CD8-positive, alpha-beta memory T cell (primary cell): ENCODE results near the gene PSMD1. TPM values are rescaled to one million over a fixed set of nuclear protein-coding genes. Genes with fewer than 3 reads are reported as not detected.
"Not testable (repeated sequence)": the region's sequence is repeated elsewhere in the genome, so short reads cannot be mapped to it uniquely, and the experiment has no call there.

Experiments
- CTCF ChIA-PET: fragments of 350-600 bp; sonication (Branson Sonifier 250); formaldehyde crosslinking; loops from one replicate; lab custom pipeline; 2021; ENCODE audit warnings: antibody characterized with exemption; lab: Charles Lee
- POLR2A ChIA-PET: fragments of 350-600 bp; sonication (Branson Sonifier 250); formaldehyde crosslinking; loops from one replicate; lab custom pipeline; 2021; ENCODE audit warnings: antibody characterized with exemption; lab: Charles Lee
- DNase-seq, 5 donors: peaks; one replicate each; pipeline versions ENCODE4 v3.0.0 to v3.0.0-alpha.2; 2020 to 2022; ENCODE audit warnings: mixed read lengths in 1 of 5
- H3K27ac ChIP-seq: one replicate; pipeline ENCODE4 v1.7.0; 2013; ENCODE audit warnings: low read depth, mild to moderate bottlenecking, low read length, moderate library complexity
- H3K27me3 ChIP-seq: 2 replicates; pipeline ENCODE4 v1.7.0; 2013; ENCODE audit warnings: low read length, mild to moderate bottlenecking; ENCODE audit not compliant: insufficient read depth, poor library complexity, severe bottlenecking
- H3K36me3 ChIP-seq: 2 replicates; pipeline ENCODE4 v1.7.0; 2013; ENCODE audit warnings: mild to moderate bottlenecking, low read length, moderate library complexity; ENCODE audit not compliant: insufficient read depth
- H3K4me1 ChIP-seq: 2 replicates; pipeline ENCODE4 v1.7.0; 2013; ENCODE audit warnings: mild to moderate bottlenecking, low read length, moderate library complexity; ENCODE audit not compliant: insufficient read depth
- H3K4me3 ChIP-seq: 2 replicates; pipeline ENCODE4 v1.7.0; 2013; ENCODE audit warnings: mild to moderate bottlenecking, low read length
- H3K9me3 ChIP-seq: 2 replicates; pipeline ENCODE4 v1.7.0; 2013; ENCODE audit warnings: mild to moderate bottlenecking, low read length
- H3K27ac Mint-ChIP-seq, 8 donors: one replicate each; pipeline ENCODE4 v1.8.0; 2020 to 2021; ENCODE audit warnings: mixed read lengths in 8 of 8, mild to moderate bottlenecking in 6 of 8, inconsistent platforms in 3 of 8, moderate library complexity in 3 of 8
- H3K27me3 Mint-ChIP-seq, 2 donors: one replicate each; pipeline ENCODE4 v1.8.0; 2020 to 2021; ENCODE audit warnings: mixed read lengths in 2 of 2, mild to moderate bottlenecking in 1 of 2, moderate library complexity in 1 of 2
- H3K36me3 Mint-ChIP-seq, 3 donors: one replicate each; pipeline ENCODE4 v1.8.0; 2020 to 2021; ENCODE audit warnings: mixed read lengths in 3 of 3, inconsistent platforms in 1 of 3, mild to moderate bottlenecking in 1 of 3
- H3K4me1 Mint-ChIP-seq, 3 donors: one replicate each; pipeline ENCODE4 v1.8.0; 2020 to 2021; ENCODE audit warnings: mixed read lengths in 3 of 3, inconsistent platforms in 1 of 3, mild to moderate bottlenecking in 1 of 3
- H3K4me3 Mint-ChIP-seq, 7 donors: one replicate each; pipeline ENCODE4 v1.8.0; 2020 to 2021; ENCODE audit warnings: mixed read lengths in 7 of 7, mild to moderate bottlenecking in 6 of 7, moderate library complexity in 4 of 7, inconsistent platforms in 2 of 7
- H3K9me3 Mint-ChIP-seq, 5 donors: one replicate each; pipeline ENCODE4 v1.8.0; 2020 to 2022; ENCODE audit warnings: mixed read lengths in 5 of 5, mild to moderate bottlenecking in 3 of 5, moderate library complexity in 2 of 5, inconsistent platforms in 1 of 5
- polyA plus RNA-seq: library from polyadenylated mRNA; unstranded; fragments of 300-500 nt; fragmentation: Illumina TruSeq; gene quantifications from one replicate; pipeline ENCODE4 v1.2.3, GENCODE V29; 2021
- total RNA-seq, 2 experiments: library from RNA; stranded (reverse); gene quantifications; one replicate each; pipeline ENCODE4 v1.2.3, GENCODE V29; 2021

Gene PSMD1
- total and polyA plus RNA-seq, 3 experiments from 2014 or later = 60.6 to 176 (median 164) TPM

GRCh38 chr2:231094736-231095346 is 38.2 kb downstream of the PSMD1 start:
- peaks cover 8% of the 10 kb centered on the region for H3K9me3 ChIP-seq

GRCh38 chr2:231099918-231100317 is 43.3 kb downstream of the PSMD1 start:
- Histone ChIP-seq H3K9me3 (peaks cover 8% of the 10 kb centered on the region), H3K4me3 (no peak overlapping the region), H3K27ac (no peak overlapping the region), H3K4me1 (no peaks in the 10 kb centered on the region), H3K27me3 (no peaks in the 10 kb centered on the region), H3K36me3 (no peaks in the 10 kb centered on the region)
- Mint-ChIP-seq H3K4me1 (peaks cover 2 to 5% (median 4%) of the 10 kb centered on the region in 3 donors), H3K27ac (peak overlapping the region in 1 of 8 donors; percentile 60), H3K27me3 (no peaks in the 10 kb centered on the region), H3K9me3 (peaks cover 6 to 20% (median 10%) of the 10 kb centered on the region in 5 donors), H3K4me3 (no peak overlapping the region), H3K36me3 (peaks cover 24 to 66% (median 57%) of the 10 kb centered on the region in 3 donors)
- DNase-seq = no peak
- CTCF ChIA-PET = interaction anchor here (1.4 kb wide), 1 partner anchor 69 kb away, joined by 3 read pairs; no protein-coding TSS in a partner anchor
- POLR2A ChIA-PET = no interaction called here

More at GRCh38 chr2:231094736-231095346, 38.2 kb downstream of the PSMD1 start:
- ChIA-PET CTCF (interaction anchor here (1.8 to 1.9 kb wide), 2 partner anchors 9 to 42 kb away, joined by 5 read pairs; no protein-coding TSS in a partner anchor), POLR2A (no interaction called here)
- no peak overlapping the region for H3K4me3 ChIP-seq
- H3K4me3 Mint-ChIP-seq = no peak overlapping the region
- peaks cover 2 to 16% (median 5%) of the 10 kb centered on the region in 5 donors for H3K9me3 Mint-ChIP-seq
- H3K27ac ChIP-seq = no peak overlapping the region
- no peak for DNase-seq
- peaks cover 0 to 2% (median 0%) of the 10 kb centered on the region in 3 donors for H3K4me1 Mint-ChIP-seq
- H3K27me3 ChIP-seq = no peaks in the 10 kb centered on the region
- no peak overlapping the region for H3K27ac Mint-ChIP-seq
- peaks cover 32 to 93% (median 54%) of the 10 kb centered on the region in 3 donors for H3K36me3 Mint-ChIP-seq
- no peaks in the 10 kb centered on the region for H3K4me1 ChIP-seq
- H3K27me3 Mint-ChIP-seq = no peaks in the 10 kb centered on the region
- H3K36me3 ChIP-seq = peaks cover 4% of the 10 kb centered on the region

- H3K4me1 ChIP-seq, H3K27ac ChIP-seq, H3K9me3 ChIP-seq, H3K36me3 ChIP-seq, H3K4me3 ChIP-seq, POLR2A ChIA-PET, H3K4me3 Mint-ChIP-seq, H3K4me1 Mint-ChIP-seq, H3K27me3 ChIP-seq, H3K27me3 Mint-ChIP-seq, DNase-seq: not testable (repeated sequence)
- CTCF ChIA-PET = interaction anchor here (1.4 kb wide), 1 partner anchor 70 kb away, joined by 3 read pairs; no protein-coding TSS in a partner anchor
- Mint-ChIP-seq H3K27ac (peak overlapping the region in 2 of 8 donors; percentile 18 to 60), H3K36me3 (peaks cover 24 to 62% (median 54%) of the 10 kb centered on the region in 3 donors), H3K9me3 (peaks cover 6 to 20% (median 10%) of the 10 kb centered on the region in 5 donors)
Measured at GRCh38 chr2:231100321-231100720, 43.7 kb downstream of the PSMD1 start.

- Mint-ChIP-seq H3K27ac (peak overlapping the region in 3 of 8 donors; percentile 0 to 63 (median 33)), H3K36me3 (peaks cover 24 to 57% (median 50%) of the 10 kb centered on the region in 3 donors), H3K4me1 (peaks cover 2 to 5% (median 4%) of the 10 kb centered on the region in 3 donors), H3K9me3 (peaks cover 6 to 20% (median 10%) of the 10 kb centered on the region in 5 donors), H3K27me3 (no peaks in the 10 kb centered on the region), H3K4me3 (no peak overlapping the region)
- Histone ChIP-seq H3K36me3 (no peaks in the 10 kb centered on the region), H3K27ac (no peak overlapping the region), H3K9me3 (peaks cover 8% of the 10 kb centered on the region), H3K4me1 (no peaks in the 10 kb centered on the region), H3K4me3 (no peak overlapping the region), H3K27me3 (no peaks in the 10 kb centered on the region)
- DNase-seq = no peak
- CTCF ChIA-PET = interaction anchor here (1.4 kb wide), 1 partner anchor 70 kb away, joined by 3 read pairs; no protein-coding TSS in a partner anchor
- POLR2A ChIA-PET = no interaction called here
Measured at GRCh38 chr2:231100990-231101389, 44.3 kb downstream of the PSMD1 start.

- CTCF ChIA-PET = interaction anchor here (1.0 to 3.8 kb wide), 3 partner anchors 22 to 352 kb away, joined by 3 to 24 read pairs (median 3); no protein-coding TSS in a partner anchor
- Histone ChIP-seq H3K36me3 (no peaks in the 10 kb centered on the region), H3K4me1 (no peaks in the 10 kb centered on the region), H3K27me3 (no peaks in the 10 kb centered on the region), H3K4me3 (no peak overlapping the region), H3K9me3 (peaks cover 8% of the 10 kb centered on the region), H3K27ac (no peak overlapping the region)
- POLR2A ChIA-PET = no interaction called here
- Mint-ChIP-seq H3K4me1 (peaks cover 0 to 5% (median 4%) of the 10 kb centered on the region in 3 donors), H3K9me3 (peaks cover 6 to 20% (median 10%) of the 10 kb centered on the region in 5 donors), H3K36me3 (peaks cover 16 to 49% (median 34%) of the 10 kb centered on the region in 3 donors), H3K27ac (peak overlapping the region in 2 of 8 donors; percentile 48 to 77), H3K4me3 (no peak overlapping the region), H3K27me3 (no peaks in the 10 kb centered on the region)
- no peak for DNase-seq
Measured at GRCh38 chr2:231102772-231103171, 46.1 kb downstream of the PSMD1 start.

- Mint-ChIP-seq H3K36me3 (peaks cover 13 to 46% (median 24%) of the 10 kb centered on the region in 3 donors), H3K4me1 (peaks cover 0 to 5% (median 4%) of the 10 kb centered on the region in 3 donors), H3K27ac (peak overlapping the region in 1 of 8 donors; percentile 11), H3K4me3 (no peak overlapping the region), H3K9me3 (peaks cover 4 to 10% (median 7%) of the 10 kb centered on the region in 5 donors), H3K27me3 (no peaks in the 10 kb centered on the region)
- DNase-seq = peak; percentile 14 to 49 (median 23)
- no peaks in the 10 kb centered on the region for H3K4me1 ChIP-seq
- H3K27ac ChIP-seq = no peak overlapping the region
- H3K27me3 ChIP-seq = no peaks in the 10 kb centered on the region
- H3K4me3 ChIP-seq = no peak overlapping the region
- POLR2A ChIA-PET = no interaction called here
- CTCF ChIA-PET = interaction anchor here (0.6 to 3.8 kb wide), 9 partner anchors 9 to 379 kb away, joined by 3 to 24 read pairs (median 5); no protein-coding TSS in a partner anchor
- H3K9me3 ChIP-seq = peaks cover 5% of the 10 kb centered on the region
- H3K36me3 ChIP-seq = peaks cover 5% of the 10 kb centered on the region
Measured at GRCh38 chr2:231104115-231104713, 47.5 kb downstream of the PSMD1 start.

- POLR2A ChIA-PET = no interaction called here
- CTCF ChIA-PET = no interaction called here
Measured at GRCh38 chr2:231110551-231110950, 53.9 kb downstream of the PSMD1 start.

More at GRCh38 chr2:231110551-231110950, 53.9 kb downstream of the PSMD1 start:
- no peaks in the 10 kb centered on the region for H3K27me3 ChIP-seq
- H3K36me3 ChIP-seq = peaks cover 8% of the 10 kb centered on the region
- H3K9me3 Mint-ChIP-seq = no peaks in the 10 kb centered on the region
- DNase-seq = no peak
- H3K9me3 ChIP-seq = no peaks in the 10 kb centered on the region
- H3K36me3 Mint-ChIP-seq = peaks cover 3 to 67% (median 15%) of the 10 kb centered on the region in 3 donors
- no peak overlapping the region for H3K4me3 Mint-ChIP-seq
- H3K4me3 ChIP-seq = no peak overlapping the region
- no peak overlapping the region for H3K27ac ChIP-seq
- no peaks in the 10 kb centered on the region for H3K4me1 Mint-ChIP-seq
- H3K4me1 ChIP-seq = no peaks in the 10 kb centered on the region
- no peaks in the 10 kb centered on the region for H3K27me3 Mint-ChIP-seq
- peak overlapping the region in 1 of 8 donors; percentile 21 for H3K27ac Mint-ChIP-seq
